Measurements from ENCODE around the gene YBEY.

The YBEY gene

GRCh38 chr21:46264690-46265144, 21.4 kb upstream of the YBEY start:
- no peak for TF ChIP-seq EZH2phosphoT487 (IDR thresholded peaks at IDR 0.05; ENCODE audit: low read depth)
- no peak for TF ChIP-seq CTCF (IDR thresholded peaks at IDR 0.05; ENCODE audit: low read depth, low read length)
- H3K36me3 ChIP-seq (replicated peaks; ENCODE audit: low read depth, low read length): peaks cover 17% of the 10 kb centered on the region
- H3K27ac ChIP-seq (ENCODE audit: low read length): no peak overlapping the region

GRCh38 chr21:46265736-46266525, 20.2 kb upstream of the YBEY start:
- H4K20me1 ChIP-seq (ENCODE audit: insufficient read depth, low read length): no peaks in the 10 kb centered on the region
- H3K36me3 ChIP-seq (replicated peaks; ENCODE audit: low read depth, low read length): peaks cover 20% of the 10 kb centered on the region
- no peak overlapping the region for H2AFZ ChIP-seq (ENCODE audit: low read depth, low read length)
- H3K4me2 ChIP-seq (ENCODE audit: low read length): no peak overlapping the region
- no peak overlapping the region for H3K9ac ChIP-seq (ENCODE audit: low read length)
- no peak for TF ChIP-seq CTCF (IDR thresholded peaks at IDR 0.05; ENCODE audit: low read depth, low read length)
- no peak for TF ChIP-seq EZH2phosphoT487 (IDR thresholded peaks at IDR 0.05; ENCODE audit: low read depth)
- no peak overlapping the region for H3K4me3 ChIP-seq (ENCODE audit: low read length)
- no peaks in the 10 kb centered on the region for H3K27me3 ChIP-seq (ENCODE audit: low read depth, low read length)
- H3K4me1 ChIP-seq (ENCODE audit: low read length): no peaks in the 10 kb centered on the region
- no peaks in the 10 kb centered on the region for H3K9me3 ChIP-seq (ENCODE audit: insufficient read depth, low read length)
- H3K27ac ChIP-seq (ENCODE audit: low read length): no peak overlapping the region
- no peaks in the 10 kb centered on the region for H3K79me2 ChIP-seq (ENCODE audit: low read length)

More at GRCh38 chr21:46264690-46265144, 21.4 kb upstream of the YBEY start:
- no peak overlapping the region for H3K4me2 ChIP-seq (ENCODE audit: low read length)
- no peaks in the 10 kb centered on the region for H3K27me3 ChIP-seq (ENCODE audit: low read depth, low read length)
- H3K9me3 ChIP-seq (ENCODE audit: insufficient read depth, low read length): no peaks in the 10 kb centered on the region
- H4K20me1 ChIP-seq (ENCODE audit: insufficient read depth, low read length): no peaks in the 10 kb centered on the region
- no peak overlapping the region for H3K9ac ChIP-seq (ENCODE audit: low read length)
- H3K4me3 ChIP-seq (ENCODE audit: low read length): no peak overlapping the region
- H3K4me1 ChIP-seq (ENCODE audit: low read length): no peaks in the 10 kb centered on the region
- no peaks in the 10 kb centered on the region for H3K79me2 ChIP-seq (ENCODE audit: low read length)
- no peak overlapping the region for H2AFZ ChIP-seq (ENCODE audit: low read depth, low read length)

GRCh38 chr21:46266946-46267345, 19.2 kb upstream of the YBEY start:
- Histone ChIP-seq H3K27ac (ENCODE audit: low read length) (no peak overlapping the region), H2AFZ (ENCODE audit: low read depth, low read length) (no peak overlapping the region), H3K79me2 (ENCODE audit: low read length) (no peaks in the 10 kb centered on the region), H4K20me1 (ENCODE audit: insufficient read depth, low read length) (no peaks in the 10 kb centered on the region), H3K36me3 (replicated peaks; ENCODE audit: low read depth, low read length) (peaks cover 22% of the 10 kb centered on the region), H3K9ac (ENCODE audit: low read length) (no peak overlapping the region), H3K4me1 (ENCODE audit: low read length) (no peaks in the 10 kb centered on the region), H3K9me3 (ENCODE audit: insufficient read depth, low read length) (no peaks in the 10 kb centered on the region), H3K4me3 (ENCODE audit: low read length) (no peak overlapping the region), H3K27me3 (ENCODE audit: low read depth, low read length) (no peaks in the 10 kb centered on the region), H3K4me2 (ENCODE audit: low read length) (no peak overlapping the region)
- TF ChIP-seq EZH2phosphoT487 (IDR thresholded peaks at IDR 0.05; ENCODE audit: low read depth) (no peak), CTCF (IDR thresholded peaks at IDR 0.05; ENCODE audit: low read depth, low read length) (no peak)

- H3K36me3 ChIP-seq (replicated peaks; ENCODE audit: low read depth, low read length): peaks cover 31% of the 10 kb centered on the region
Measured at GRCh38 chr21:46268371-46268770, 17.8 kb upstream of the YBEY start.

More at GRCh38 chr21:46268371-46268770, 17.8 kb upstream of the YBEY start:
- H3K4me3 ChIP-seq (ENCODE audit: low read length): no peak overlapping the region
- no peaks in the 10 kb centered on the region for H4K20me1 ChIP-seq (ENCODE audit: insufficient read depth, low read length)
- no peak overlapping the region for H3K27ac ChIP-seq (ENCODE audit: low read length)
- H3K9ac ChIP-seq (ENCODE audit: low read length): no peak overlapping the region
- TF ChIP-seq EZH2phosphoT487 (IDR thresholded peaks at IDR 0.05; ENCODE audit: low read depth) (no peak), CTCF (IDR thresholded peaks at IDR 0.05; ENCODE audit: low read depth, low read length) (no peak)
- H3K79me2 ChIP-seq (ENCODE audit: low read length): no peaks in the 10 kb centered on the region
- H2AFZ ChIP-seq (ENCODE audit: low read depth, low read length): no peak overlapping the region
- H3K9me3 ChIP-seq (ENCODE audit: insufficient read depth, low read length): no peaks in the 10 kb centered on the region
- H3K4me2 ChIP-seq (ENCODE audit: low read length): no peak overlapping the region
- no peaks in the 10 kb centered on the region for H3K4me1 ChIP-seq (ENCODE audit: low read length)
- H3K27me3 ChIP-seq (ENCODE audit: low read depth, low read length): no peaks in the 10 kb centered on the region
